ENCODE data around the gene HINT3. TPM values are rescaled to one million over a fixed set of nuclear protein-coding genes. Genes with fewer than 3 reads are reported as not detected.
A peak's percentile ranks its signal among the peaks of the same experiment; 100 is the strongest.

The HINT3 gene
- total and polyA plus RNA-seq, 2 of the 13 experiments (the other 11 are each of a cell fraction or from before 2014, with no cell fraction given): 3.1 to 22.8 TPM

DNA sequence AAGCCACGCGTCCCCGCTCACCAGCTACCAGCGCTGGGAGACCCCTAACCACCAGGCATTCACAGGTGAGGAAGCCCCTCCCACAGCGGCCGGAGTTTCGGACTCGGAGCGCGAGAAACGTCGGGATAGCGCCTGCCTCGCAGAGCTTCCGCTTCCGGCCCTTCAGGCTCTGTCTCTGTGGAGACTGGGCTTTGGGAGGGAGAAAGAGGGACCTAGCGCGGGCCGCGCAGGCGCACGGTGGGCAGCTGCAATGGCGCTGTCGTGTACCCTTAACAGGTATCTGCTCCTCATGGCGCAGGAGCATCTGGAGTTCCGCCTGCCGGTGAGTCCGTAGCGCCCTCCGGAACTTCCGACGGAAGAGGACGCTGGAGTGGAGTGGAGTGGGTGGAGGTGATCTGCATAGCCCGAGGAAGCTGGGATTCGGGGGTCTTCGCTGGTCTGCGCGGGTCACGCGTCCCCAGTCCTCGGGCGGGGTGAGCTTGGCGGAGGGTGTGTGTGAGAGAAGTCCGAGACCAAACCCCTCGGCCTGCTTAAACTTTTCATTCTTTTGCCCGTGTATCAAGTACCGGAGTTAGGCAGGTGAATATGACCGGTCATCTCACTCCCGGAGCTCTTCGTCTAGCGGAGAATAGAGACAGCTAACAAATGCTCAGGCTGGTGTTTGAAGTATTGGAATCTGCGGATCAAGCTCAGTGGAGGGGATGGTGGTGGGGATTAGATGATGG, 29.9 kb downstream of the HINT3 start, which contains the start of gene TRMT11 (continued):
- TF ChIP-seq ZNF260 (CRISPR knock-in tag; IDR thresholded peaks at IDR 0.05; ENCODE audit: borderline replicate concordance, low read depth) (0 out of 2 replicates have a peak, but pooled peaks have one; percentile 77), NFE2L2 (IDR thresholded peaks at IDR 0.05; ENCODE audit: low read length) (peak; percentile 4; the same call in 1 of the 2 replicates), CREM (IDR thresholded peaks at IDR 0.05) (peak; percentile 56; the same call in 1 of the 2 replicates), CREM (CRISPR knock-in tag; IDR thresholded peaks at IDR 0.05) (no peak), RBAK (CRISPR knock-in tag; IDR thresholded peaks at IDR 0.05) (peak; percentile 45; the same call in 1 of the 2 replicates), ZNF143 (CRISPR knock-in tag; IDR thresholded peaks at IDR 0.05) (peak; percentile 75), ZNF282 (IDR thresholded peaks at IDR 0.05; ENCODE audit: partially characterized antibody) (no peak), ZFP41 (CRISPR knock-in tag; IDR thresholded peaks at IDR 0.05; ENCODE audit: borderline replicate concordance) (peak; percentile 88; the same call in 1 of the 2 replicates), ZNF136 (CRISPR knock-in tag; IDR thresholded peaks at IDR 0.05; ENCODE audit: low read depth) (peak; percentile 93), MIER2 (CRISPR knock-in tag; IDR thresholded peaks at IDR 0.05) (0 out of 2 replicates have a peak, but pooled peaks have one; percentile 65), FOXC1 (CRISPR knock-in tag; IDR thresholded peaks at IDR 0.05; ENCODE audit: borderline replicate concordance) (peak; percentile 98)
- TF ChIP-seq, protein P1, sequence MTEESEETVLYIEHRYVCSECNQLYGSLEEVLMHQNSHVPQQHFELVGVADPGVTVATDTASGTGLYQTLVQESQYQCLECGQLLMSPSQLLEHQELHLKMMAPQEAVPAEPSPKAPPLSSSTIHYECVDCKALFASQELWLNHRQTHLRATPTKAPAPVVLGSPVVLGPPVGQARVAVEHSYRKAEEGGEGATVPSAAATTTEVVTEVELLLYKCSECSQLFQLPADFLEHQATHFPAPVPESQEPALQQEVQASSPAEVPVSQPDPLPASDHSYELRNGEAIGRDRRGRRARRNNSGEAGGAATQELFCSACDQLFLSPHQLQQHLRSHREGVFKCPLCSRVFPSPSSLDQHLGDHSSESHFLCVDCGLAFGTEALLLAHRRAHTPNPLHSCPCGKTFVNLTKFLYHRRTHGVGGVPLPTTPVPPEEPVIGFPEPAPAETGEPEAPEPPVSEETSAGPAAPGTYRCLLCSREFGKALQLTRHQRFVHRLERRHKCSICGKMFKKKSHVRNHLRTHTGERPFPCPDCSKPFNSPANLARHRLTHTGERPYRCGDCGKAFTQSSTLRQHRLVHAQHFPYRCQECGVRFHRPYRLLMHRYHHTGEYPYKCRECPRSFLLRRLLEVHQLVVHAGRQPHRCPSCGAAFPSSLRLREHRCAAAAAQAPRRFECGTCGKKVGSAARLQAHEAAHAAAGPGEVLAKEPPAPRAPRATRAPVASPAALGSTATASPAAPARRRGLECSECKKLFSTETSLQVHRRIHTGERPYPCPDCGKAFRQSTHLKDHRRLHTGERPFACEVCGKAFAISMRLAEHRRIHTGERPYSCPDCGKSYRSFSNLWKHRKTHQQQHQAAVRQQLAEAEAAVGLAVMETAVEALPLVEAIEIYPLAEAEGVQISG (CRISPR knock-in tag; IDR thresholded peaks at IDR 0.05): peak; percentile 96
- TF ChIP-seq, protein P2, sequence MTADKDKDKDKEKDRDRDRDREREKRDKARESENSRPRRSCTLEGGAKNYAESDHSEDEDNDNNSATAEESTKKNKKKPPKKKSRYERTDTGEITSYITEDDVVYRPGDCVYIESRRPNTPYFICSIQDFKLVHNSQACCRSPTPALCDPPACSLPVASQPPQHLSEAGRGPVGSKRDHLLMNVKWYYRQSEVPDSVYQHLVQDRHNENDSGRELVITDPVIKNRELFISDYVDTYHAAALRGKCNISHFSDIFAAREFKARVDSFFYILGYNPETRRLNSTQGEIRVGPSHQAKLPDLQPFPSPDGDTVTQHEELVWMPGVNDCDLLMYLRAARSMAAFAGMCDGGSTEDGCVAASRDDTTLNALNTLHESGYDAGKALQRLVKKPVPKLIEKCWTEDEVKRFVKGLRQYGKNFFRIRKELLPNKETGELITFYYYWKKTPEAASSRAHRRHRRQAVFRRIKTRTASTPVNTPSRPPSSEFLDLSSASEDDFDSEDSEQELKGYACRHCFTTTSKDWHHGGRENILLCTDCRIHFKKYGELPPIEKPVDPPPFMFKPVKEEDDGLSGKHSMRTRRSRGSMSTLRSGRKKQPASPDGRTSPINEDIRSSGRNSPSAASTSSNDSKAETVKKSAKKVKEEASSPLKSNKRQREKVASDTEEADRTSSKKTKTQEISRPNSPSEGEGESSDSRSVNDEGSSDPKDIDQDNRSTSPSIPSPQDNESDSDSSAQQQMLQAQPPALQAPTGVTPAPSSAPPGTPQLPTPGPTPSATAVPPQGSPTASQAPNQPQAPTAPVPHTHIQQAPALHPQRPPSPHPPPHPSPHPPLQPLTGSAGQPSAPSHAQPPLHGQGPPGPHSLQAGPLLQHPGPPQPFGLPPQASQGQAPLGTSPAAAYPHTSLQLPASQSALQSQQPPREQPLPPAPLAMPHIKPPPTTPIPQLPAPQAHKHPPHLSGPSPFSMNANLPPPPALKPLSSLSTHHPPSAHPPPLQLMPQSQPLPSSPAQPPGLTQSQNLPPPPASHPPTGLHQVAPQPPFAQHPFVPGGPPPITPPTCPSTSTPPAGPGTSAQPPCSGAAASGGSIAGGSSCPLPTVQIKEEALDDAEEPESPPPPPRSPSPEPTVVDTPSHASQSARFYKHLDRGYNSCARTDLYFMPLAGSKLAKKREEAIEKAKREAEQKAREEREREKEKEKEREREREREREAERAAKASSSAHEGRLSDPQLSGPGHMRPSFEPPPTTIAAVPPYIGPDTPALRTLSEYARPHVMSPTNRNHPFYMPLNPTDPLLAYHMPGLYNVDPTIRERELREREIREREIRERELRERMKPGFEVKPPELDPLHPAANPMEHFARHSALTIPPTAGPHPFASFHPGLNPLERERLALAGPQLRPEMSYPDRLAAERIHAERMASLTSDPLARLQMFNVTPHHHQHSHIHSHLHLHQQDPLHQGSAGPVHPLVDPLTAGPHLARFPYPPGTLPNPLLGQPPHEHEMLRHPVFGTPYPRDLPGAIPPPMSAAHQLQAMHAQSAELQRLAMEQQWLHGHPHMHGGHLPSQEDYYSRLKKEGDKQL (CRISPR knock-in tag; IDR thresholded peaks at IDR 0.05; ENCODE audit: low read depth): no peak
- TF ChIP-seq, protein P3, sequence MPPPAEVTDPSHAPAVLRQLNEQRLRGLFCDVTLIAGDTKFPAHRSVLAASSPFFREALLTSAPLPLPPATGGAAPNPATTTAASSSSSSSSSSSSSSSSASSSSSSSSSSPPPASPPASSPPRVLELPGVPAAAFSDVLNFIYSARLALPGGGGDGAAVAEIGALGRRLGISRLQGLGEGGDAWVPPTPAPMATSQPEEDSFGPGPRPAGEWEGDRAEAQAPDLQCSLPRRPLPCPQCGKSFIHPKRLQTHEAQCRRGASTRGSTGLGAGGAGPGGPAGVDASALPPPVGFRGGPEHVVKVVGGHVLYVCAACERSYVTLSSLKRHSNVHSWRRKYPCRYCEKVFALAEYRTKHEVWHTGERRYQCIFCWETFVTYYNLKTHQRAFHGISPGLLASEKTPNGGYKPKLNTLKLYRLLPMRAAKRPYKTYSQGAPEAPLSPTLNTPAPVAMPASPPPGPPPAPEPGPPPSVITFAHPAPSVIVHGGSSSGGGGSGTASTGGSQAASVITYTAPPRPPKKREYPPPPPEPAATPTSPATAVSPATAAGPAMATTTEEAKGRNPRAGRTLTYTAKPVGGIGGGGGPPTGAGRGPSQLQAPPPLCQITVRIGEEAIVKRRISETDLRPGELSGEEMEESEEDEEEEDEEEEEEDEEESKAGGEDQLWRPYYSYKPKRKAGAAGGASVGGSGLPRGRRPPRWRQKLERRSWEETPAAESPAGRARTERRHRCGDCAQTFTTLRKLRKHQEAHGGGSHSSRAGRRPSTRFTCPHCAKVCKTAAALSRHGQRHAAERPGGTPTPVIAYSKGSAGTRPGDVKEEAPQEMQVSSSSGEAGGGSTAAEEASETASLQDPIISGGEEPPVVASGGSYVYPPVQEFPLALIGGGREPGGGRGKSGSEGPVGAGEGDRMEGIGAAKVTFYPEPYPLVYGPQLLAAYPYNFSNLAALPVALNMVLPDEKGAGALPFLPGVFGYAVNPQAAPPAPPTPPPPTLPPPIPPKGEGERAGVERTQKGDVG (CRISPR knock-in tag; IDR thresholded peaks at IDR 0.05; ENCODE audit: borderline replicate concordance): peak; percentile 93; the same call in 1 of the 2 replicates
